Measurements from ENCODE around the gene DUSP15. TPM values are rescaled to one million over a fixed set of nuclear protein-coding genes. Genes with fewer than 3 reads are reported as not detected.

DUSP15 gene
- polyA plus RNA-seq, 1 donor (not counting 4 experiments of a cell fraction or from before 2014, with no cell fraction given) = not detected

- H3K36me3 ChIP-seq (ENCODE audit: control insufficient read depth in 2 of 2, extremely low read depth in 1 of 2, insufficient read depth in 2 of 2, low read length in 2 of 2) = no peaks in the 10 kb centered on the region
- peaks cover 4% of the 10 kb centered on the region for H3K27me3 ChIP-seq (ENCODE audit: control insufficient read depth, extremely low read depth, insufficient read depth, low read length)
- no peak overlapping the region for H2AFZ ChIP-seq (ENCODE audit: control insufficient read depth, low read length)
- H3K27ac ChIP-seq (ENCODE audit: control insufficient read depth, insufficient read depth, low read length) = no peak overlapping the region
- H3K9me1 ChIP-seq (ENCODE audit: control insufficient read depth, extremely low read depth, insufficient read depth, low read length) = no peaks in the 10 kb centered on the region
- no peaks in the 10 kb centered on the region for H3K4me1 ChIP-seq (ENCODE audit: control insufficient read depth, extremely low read depth, insufficient read depth, low read length)
- DNase-seq (ENCODE audit: low read depth, low spot score) (no peak), FAIRE-seq (no peak)
- no peaks in the 10 kb centered on the region for H3K79me2 ChIP-seq (ENCODE audit: control insufficient read depth, insufficient read depth, low read length)
- no peak overlapping the region for H3K9ac ChIP-seq (ENCODE audit: control insufficient read depth, extremely low read depth, insufficient read depth, low read length)
- H3K4me3 ChIP-seq (ENCODE audit: control insufficient read depth in 2 of 3, extremely low read depth in 1 of 3, insufficient read depth in 2 of 3, low read depth in 1 of 3, low read length in 3 of 3) = no peak overlapping the region
- dilution Hi-C loops (cut with MboI; ENCODE audit: extremely low pct_ligation_motif_present, low sequenced_read_pairs) = no loop called here
- H3K9me3 ChIP-seq (ENCODE audit: control insufficient read depth, low read depth, low read length) = no peaks in the 10 kb centered on the region
- TF ChIP-seq CTCF (optimal IDR thresholded peaks at IDR 0.05 in 1 of 3, IDR thresholded peaks at IDR 0.05 in 1 of 3, conservative IDR thresholded peaks at IDR 0.05 in 1 of 3; ENCODE audit: extremely low read depth in 1 of 3, insufficient read depth in 2 of 3, low read length in 3 of 3) = no peak
- no peak for TF ChIP-seq EZH2 (IDR thresholded peaks at IDR 0.05; ENCODE audit: low read length)
- H3K4me2 ChIP-seq (ENCODE audit: control insufficient read depth, extremely low read depth, insufficient read depth, low read depth, low read length) = no peak overlapping the region
- H4K20me1 ChIP-seq (ENCODE audit: control insufficient read depth, extremely low read depth, insufficient read depth, low read length) = no peaks in the 10 kb centered on the region
Measured at GRCh38 chr20:31824125-31824485, 46.2 kb downstream of the DUSP15 start.

GRCh38 chr20:31823360-31824124 lies 46.8 kb downstream of the DUSP15 start:
- H3K27ac ChIP-seq (ENCODE audit: control insufficient read depth, insufficient read depth, low read length) = no peak overlapping the region
- H3K9ac ChIP-seq (ENCODE audit: control insufficient read depth, extremely low read depth, insufficient read depth, low read length) = no peak overlapping the region
- no peaks in the 10 kb centered on the region for H3K79me2 ChIP-seq (ENCODE audit: control insufficient read depth, insufficient read depth, low read length)
- no peak overlapping the region for H3K4me3 ChIP-seq (ENCODE audit: control insufficient read depth in 2 of 3, extremely low read depth in 1 of 3, insufficient read depth in 2 of 3, low read depth in 1 of 3, low read length in 3 of 3)
- no peaks in the 10 kb centered on the region for H3K36me3 ChIP-seq (ENCODE audit: control insufficient read depth in 2 of 2, extremely low read depth in 1 of 2, insufficient read depth in 2 of 2, low read length in 2 of 2)
- H3K9me1 ChIP-seq (ENCODE audit: control insufficient read depth, extremely low read depth, insufficient read depth, low read length) = no peaks in the 10 kb centered on the region
- H4K20me1 ChIP-seq (ENCODE audit: control insufficient read depth, extremely low read depth, insufficient read depth, low read length) = no peaks in the 10 kb centered on the region
- H3K4me1 ChIP-seq (ENCODE audit: control insufficient read depth, extremely low read depth, insufficient read depth, low read length) = no peaks in the 10 kb centered on the region
- TF ChIP-seq CTCF (optimal IDR thresholded peaks at IDR 0.05 in 1 of 3, IDR thresholded peaks at IDR 0.05 in 1 of 3, conservative IDR thresholded peaks at IDR 0.05 in 1 of 3; ENCODE audit: extremely low read depth in 1 of 3, insufficient read depth in 2 of 3, low read length in 3 of 3) (no peak), EZH2 (IDR thresholded peaks at IDR 0.05; ENCODE audit: low read length) (no peak)
- H3K9me3 ChIP-seq (ENCODE audit: control insufficient read depth, low read depth, low read length) = no peaks in the 10 kb centered on the region
- H2AFZ ChIP-seq (ENCODE audit: control insufficient read depth, low read length) = no peak overlapping the region
- FAIRE-seq (no peak), DNase-seq (ENCODE audit: low read depth, low spot score) (no peak)
- dilution Hi-C loops (cut with MboI; ENCODE audit: extremely low pct_ligation_motif_present, low sequenced_read_pairs) = no loop called here
- peaks cover 4% of the 10 kb centered on the region for H3K27me3 ChIP-seq (ENCODE audit: control insufficient read depth, extremely low read depth, insufficient read depth, low read length)
- H3K4me2 ChIP-seq (ENCODE audit: control insufficient read depth, extremely low read depth, insufficient read depth, low read depth, low read length) = no peak overlapping the region

Data from keratinocyte (primary cell).